GM12878 (cell line): ENCODE results near the gene NFATC3. TPM values are rescaled to one million over a fixed set of nuclear protein-coding genes. Genes with fewer than 3 reads are reported as not detected.

Experiments used
- ATAC-seq: fragments of 200-7000 bp; cut with Tn5 transposase; 3 replicates; pipeline ENCODE4 v1.9.1; 2020; ENCODE audit warnings: mild to moderate bottlenecking, moderate library complexity
- BruUV-seq: library from RNA; stranded (reverse); fragments of 400-500 nt; replicated peaks from 2 replicates; lab custom pipeline; 2021; lab: Mats Ljungman, UMichigan
- CTCF ChIA-PET: fragments of 300-600 bp; sonication (Branson Sonifier 250); formaldehyde crosslinking; extraction: SDS; loops from one replicate; lab custom pipeline; 2021; ENCODE audit warnings: inconsistent platforms; lab: Yijun Ruan, JAX
- POLR2A ChIA-PET: fragments of 350-600 bp; formaldehyde crosslinking; extraction: SDS; loops from one replicate; lab custom pipeline; 2021; ENCODE audit warnings: inconsistent platforms; lab: Charles Lee
- RAD21 ChIA-PET: fragments of 300-600 bp; sonication (Branson Sonifier 250); formaldehyde crosslinking; loops from one replicate; lab custom pipeline; 2023; ENCODE audit warnings: antibody characterized with exemption; ENCODE audit not compliant: unreplicated experiment; lab: Charles Lee
- SMC1A ChIA-PET: fragments of 300-600 bp; sonication (Branson Sonifier 250); formaldehyde crosslinking; loops from one replicate; lab custom pipeline; 2023; ENCODE audit not compliant: unreplicated experiment, uncharacterized antibody; lab: Charles Lee
- DNase-seq: peaks from one replicate; pipeline ENCODE4 v3.0.0-alpha.2; 2011; ENCODE audit warnings: low read depth, low spot score
- FAIRE-seq: peaks from 3 replicates; lab custom pipeline; 2011; peaks lifted over from hg19 to GRCh38; lab: Jason Lieb, UNC
- H2AFZ ChIP-seq: 2 replicates; pipeline ENCODE4 v1.6.0; 2011; ENCODE audit warnings: low read depth, low read length, control low read depth; ENCODE audit not compliant: control insufficient read depth
- H3K27ac ChIP-seq: 2 replicates; pipeline ENCODE4 v1.5.1; 2011; ENCODE audit warnings: control low read depth; ENCODE audit not compliant: control insufficient read depth, insufficient read depth
- H3K27me3 ChIP-seq, 2 experiments: replicated peaks in 1 of 2; 2 replicates each; pipeline versions ENCODE4 v1.6.0 to v1.6.1; 2011; ENCODE audit warnings: low read length in 1 of 2; ENCODE audit not compliant: control insufficient read depth in 2 of 2, insufficient read depth in 2 of 2
- H3K36me3 ChIP-seq, 2 experiments: 2 replicates each; pipeline ENCODE4 v1.5.1; 2011; ENCODE audit warnings: low read length in 1 of 2; ENCODE audit not compliant: control insufficient read depth in 2 of 2, insufficient read depth in 2 of 2
- H3K4me1 ChIP-seq: 2 replicates; pipeline ENCODE4 v1.6.1; 2011; ENCODE audit warnings: mild to moderate bottlenecking, low read length, moderate library complexity, mixed read lengths; ENCODE audit not compliant: control insufficient read depth, insufficient read depth
- H3K4me2 ChIP-seq: 2 replicates; pipeline ENCODE4 v1.6.0; 2011; ENCODE audit warnings: control low read depth; ENCODE audit not compliant: control insufficient read depth, insufficient read depth
- H3K4me3 ChIP-seq: fragments of 200-600 bp; sonication (generic); 2 replicates; pipeline ENCODE4 v1.5.1; 2016
- H3K79me2 ChIP-seq: 2 replicates; pipeline ENCODE4 v1.6.0; 2011; ENCODE audit warnings: low read length; ENCODE audit not compliant: control insufficient read depth, insufficient read depth
- H3K9ac ChIP-seq: 2 replicates; pipeline ENCODE4 v1.8.0; 2011; ENCODE audit warnings: low read length, control low read depth, mixed read lengths; ENCODE audit not compliant: control insufficient read depth, insufficient read depth
- H3K9me3 ChIP-seq: replicated peaks from 3 replicates; pipeline ENCODE4 v1.5.1; 2011; ENCODE audit warnings: mild to moderate bottlenecking, low read length; ENCODE audit not compliant: control insufficient read depth, insufficient read depth
- H4K20me1 ChIP-seq: 2 replicates; pipeline ENCODE4 v1.6.0; 2011; ENCODE audit not compliant: control insufficient read depth, insufficient read depth
- ATF7 ChIP-seq: fragments of 450-650 bp; IDR thresholded peaks from 2 replicates; pipeline ENCODE4 v1.6.1; 2016; ENCODE audit warnings: low read depth, mild to moderate bottlenecking
- BHLHE40 ChIP-seq, 2 experiments: fragments of 450-650 bp in 1 of 2; IDR thresholded peaks; 2 replicates each; pipeline ENCODE4 v1.6.1; 2011 to 2017; ENCODE audit warnings: low read depth in 2 of 2, borderline replicate concordance in 1 of 2, improper control_type of control experiment in 1 of 2, low read length in 1 of 2, mild to moderate bottlenecking in 1 of 2
- IKZF1 ChIP-seq: fragments of 450-650 bp; conservative IDR thresholded peaks from 2 replicates; pipeline ENCODE4 v1.6.1; 2017; ENCODE audit warnings: antibody characterized with exemption, mild to moderate bottlenecking
- IKZF2 ChIP-seq, 2 experiments: fragments of 450-650 bp; IDR thresholded peaks; 2 replicates each; pipeline ENCODE4 v1.6.1; 2017; ENCODE audit warnings: mild to moderate bottlenecking in 2 of 2, moderate library complexity in 2 of 2
- NFXL1 ChIP-seq: fragments of 450-650 bp; IDR thresholded peaks from 2 replicates; pipeline ENCODE4 v1.6.1; 2017; ENCODE audit warnings: antibody characterized with exemption, mild to moderate bottlenecking, borderline replicate concordance
- PAX5 ChIP-seq: IDR thresholded peaks from 2 replicates; pipeline ENCODE4 v1.6.1; 2011; ENCODE audit warnings: low read depth, low read length, borderline replicate concordance
- SMC3 ChIP-seq: IDR thresholded peaks from 2 replicates; pipeline ENCODE4 v1.6.1; 2011; ENCODE audit warnings: low read length, improper control_type of control experiment, borderline replicate concordance
- TARDBP ChIP-seq: IDR thresholded peaks from 2 replicates; pipeline ENCODE4 v1.6.1; 2016; ENCODE audit warnings: borderline replicate concordance
- TBL1XR1 ChIP-seq: IDR thresholded peaks from 2 replicates; pipeline ENCODE4 v1.6.1; 2012; ENCODE audit warnings: low read depth, low read length, improper control_type of control experiment
- WGBS: methylation state at CpG from one replicate; pipeline ENCODE4 v1.1.6; 2016; ENCODE audit warnings: low lambda C conversion rate; ENCODE audit not compliant: insufficient replicate concordance, insufficient coverage; ENCODE audit errors: missing lambda C conversion rate; 5-methylcytosine and 5-hydroxymethylcytosine counted together
- in situ Hi-C: fragments of 300-500 bp; cut with MboI; formaldehyde crosslinking; loops from 9 replicates; pipeline ENCODE4 v1.14.3; 2018; ENCODE audit warnings: mixed read lengths
- intact Hi-C: fragments of 100-400 bp; cut with micrococcal nuclease; formaldehyde crosslinking; loops from one replicate; pipeline ENCODE4 v1.14.2; 2022; ENCODE audit not compliant: unreplicated experiment
- polyA plus RNA-seq, 11 experiments: library from polyadenylated mRNA; depleted of rRNA in 4 of 11; unstranded in 6 of 11; stranded (reverse) in 5 of 11; fragments of >200 nt; fragmentation: Nextera tagmentation in 4 of 11; fragmentation: Illumina TruSeq in 1 of 11; extraction: Ambion mirVana in 4 of 11; extraction: Trizol in 1 of 11; gene quantifications; 1 replicate in 1 of 11; 2 replicates in 10 of 11; pipeline versions ENCODE4 v1.2.1 to v1.2.3, GENCODE V29; 2011 to 2016; ENCODE audit warnings: inconsistent platforms in 2 of 11, missing spikeins in 2 of 11, low read depth in 1 of 11
- total RNA-seq, 4 experiments: library from RNA; depleted of rRNA in 3 of 4; stranded (reverse); fragments of >200 nt in 3 of 4; fragmentation: Illumina TruSeq in 1 of 4; extraction: Trizol in 1 of 4; gene quantifications; 2 replicates each; pipeline versions ENCODE4 v1.2.1 to v1.2.3, GENCODE V29; 2013 to 2021
- TF ChIP-seq, protein P1 (sequence below): fragments of 450-650 bp; IDR thresholded peaks from 2 replicates; pipeline ENCODE4 v1.6.1; 2017; ENCODE audit warnings: mild to moderate bottlenecking, moderate library complexity

NFATC3 gene
- total and polyA plus RNA-seq, 10 of the 15 experiments (the other 5 are each of a cell fraction or from before 2014, with no cell fraction given): 4.2 to 37.6 (median 24.9) TPM

DNA sequence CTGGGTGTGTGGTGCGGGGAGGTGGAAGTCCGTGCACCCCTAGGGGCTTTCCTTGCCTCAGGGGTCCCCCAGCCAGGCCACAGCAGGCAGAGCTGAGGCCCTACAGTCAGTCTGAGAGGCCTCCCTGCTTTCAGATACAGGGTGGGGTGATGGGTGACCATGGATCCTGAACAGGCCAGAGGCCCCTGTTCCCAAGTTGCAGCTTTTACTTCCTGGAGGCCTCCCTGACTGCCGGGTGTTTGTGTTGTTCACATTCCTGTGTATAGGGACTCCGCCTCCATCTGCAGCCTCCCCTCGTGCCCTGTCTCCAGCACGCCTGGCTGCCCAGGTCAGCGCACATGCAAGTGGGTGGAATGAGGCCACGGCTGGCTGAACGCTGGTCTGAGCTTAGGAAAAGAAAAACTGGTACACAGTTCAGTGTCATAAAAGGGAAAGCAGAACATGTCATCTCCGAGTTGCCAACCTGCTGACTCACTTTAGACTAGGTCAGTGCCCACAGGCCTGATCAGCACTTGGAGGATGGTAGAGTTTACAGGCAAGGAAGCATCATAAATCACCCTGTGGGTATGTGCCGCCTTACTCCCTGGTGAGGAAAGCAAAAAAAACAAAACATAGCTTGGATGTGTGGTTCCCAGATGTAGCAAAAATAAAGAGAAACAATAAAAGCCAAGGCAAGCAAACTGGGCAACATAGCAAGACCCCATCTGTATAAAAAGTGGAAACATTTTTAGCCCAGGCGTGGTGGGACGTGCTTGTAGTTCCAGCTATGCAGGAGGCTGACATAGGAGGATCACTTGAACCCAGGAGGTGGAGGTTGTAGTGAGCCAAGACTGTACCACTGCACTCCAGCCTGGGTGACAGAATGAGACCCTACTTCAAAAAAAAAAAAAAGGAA lies 173.0 kb downstream of the NFATC3 start:
- ATAC-seq (peak; percentile 66), DNase-seq (no peak), FAIRE-seq (no peak)
- no peaks in the 10 kb centered on the region for H3K9me3 ChIP-seq
- no TSS peak for BruUV-seq
- H3K36me3 ChIP-seq: peaks cover 0 to 7% of the 10 kb centered on the region in 2 experiments; a peak in 3 of 4 replicates
- H3K27ac ChIP-seq: peak overlapping the region; percentile 35
- in situ Hi-C loops: loop anchor here (5.0 kb wide), 1 partner anchor 69 kb away; no protein-coding TSS in a partner anchor
- no peaks in the 10 kb centered on the region for H3K79me2 ChIP-seq
- no peak overlapping the region for H3K4me3 ChIP-seq
- H4K20me1 ChIP-seq: no peaks in the 10 kb centered on the region
- ChIA-PET POLR2A (interaction anchor here (0.6 to 1.9 kb wide), 9 partner anchors 9 to 644 kb away, joined by 3 to 17 read pairs (median 4); partner anchors contain the start of gene NFATC3), CTCF (interaction anchor here (0.7 to 9.0 kb wide), 12 partner anchors 14 to 271 kb away, joined by 3 to 747 read pairs (median 3); partner anchors contain the start of gene PLA2G15), SMC1A (interaction anchor here (0.9 to 2.7 kb wide), 17 partner anchors 9 to 359 kb away, joined by 3 to 32 read pairs (median 4); partner anchors contain the start of gene PLA2G15), RAD21 (interaction anchor here (0.9 to 10.2 kb wide), 12 partner anchors 9 to 187 kb away, joined by 3 to 399 read pairs (median 4); partner anchors contain the start of gene PLA2G15)
- intact Hi-C loops: no loop called here
- no peaks in the 10 kb centered on the region for H3K27me3 ChIP-seq
- 20% methylated on average over 13 of the region's 13 CpGs for WGBS
- peak overlapping the region; percentile 18 for H3K4me2 ChIP-seq
- peak overlapping the region; percentile 29 for H2AFZ ChIP-seq
- H3K9ac ChIP-seq: no peak overlapping the region
- peaks cover 22% of the 10 kb centered on the region for H3K4me1 ChIP-seq
- TF ChIP-seq TARDBP (no peak), IKZF2 (IDR thresholded peaks at IDR 0.05) (peak in 1 of 2 experiments; percentile 20; a peak in 2 of 4 replicates), IKZF1 (peak; percentile 52), BHLHE40 (IDR thresholded peaks at IDR 0.05; ENCODE audit: borderline replicate concordance in 1 of 2, low read depth in 2 of 2, low read length in 1 of 2) (peak; percentile 48 to 85; a peak in 3 of 4 replicates), ATF7 (no peak), SMC3 (no peak), PAX5 (peak; percentile 79; the same call in 1 of the 2 replicates), TBL1XR1 (no peak), NFXL1 (no peak)
- TF ChIP-seq, protein P1, sequence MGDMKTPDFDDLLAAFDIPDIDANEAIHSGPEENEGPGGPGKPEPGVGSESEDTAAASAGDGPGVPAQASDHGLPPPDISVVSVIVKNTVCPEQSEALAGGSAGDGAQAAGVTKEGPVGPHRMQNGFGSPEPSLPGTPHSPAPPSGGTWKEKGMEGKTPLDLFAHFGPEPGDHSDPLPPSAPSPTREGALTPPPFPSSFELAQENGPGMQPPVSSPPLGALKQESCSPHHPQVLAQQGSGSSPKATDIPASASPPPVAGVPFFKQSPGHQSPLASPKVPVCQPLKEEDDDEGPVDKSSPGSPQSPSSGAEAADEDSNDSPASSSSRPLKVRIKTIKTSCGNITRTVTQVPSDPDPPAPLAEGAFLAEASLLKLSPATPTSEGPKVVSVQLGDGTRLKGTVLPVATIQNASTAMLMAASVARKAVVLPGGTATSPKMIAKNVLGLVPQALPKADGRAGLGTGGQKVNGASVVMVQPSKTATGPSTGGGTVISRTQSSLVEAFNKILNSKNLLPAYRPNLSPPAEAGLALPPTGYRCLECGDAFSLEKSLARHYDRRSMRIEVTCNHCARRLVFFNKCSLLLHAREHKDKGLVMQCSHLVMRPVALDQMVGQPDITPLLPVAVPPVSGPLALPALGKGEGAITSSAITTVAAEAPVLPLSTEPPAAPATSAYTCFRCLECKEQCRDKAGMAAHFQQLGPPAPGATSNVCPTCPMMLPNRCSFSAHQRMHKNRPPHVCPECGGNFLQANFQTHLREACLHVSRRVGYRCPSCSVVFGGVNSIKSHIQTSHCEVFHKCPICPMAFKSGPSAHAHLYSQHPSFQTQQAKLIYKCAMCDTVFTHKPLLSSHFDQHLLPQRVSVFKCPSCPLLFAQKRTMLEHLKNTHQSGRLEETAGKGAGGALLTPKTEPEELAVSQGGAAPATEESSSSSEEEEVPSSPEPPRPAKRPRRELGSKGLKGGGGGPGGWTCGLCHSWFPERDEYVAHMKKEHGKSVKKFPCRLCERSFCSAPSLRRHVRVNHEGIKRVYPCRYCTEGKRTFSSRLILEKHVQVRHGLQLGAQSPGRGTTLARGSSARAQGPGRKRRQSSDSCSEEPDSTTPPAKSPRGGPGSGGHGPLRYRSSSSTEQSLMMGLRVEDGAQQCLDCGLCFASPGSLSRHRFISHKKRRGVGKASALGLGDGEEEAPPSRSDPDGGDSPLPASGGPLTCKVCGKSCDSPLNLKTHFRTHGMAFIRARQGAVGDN: 0 out of 2 replicates have a peak, but pooled peaks have one; percentile 37
